Kidney glomerular epithelial cell (primary cell): ENCODE results near the gene USP47.

Experiments
- DNase-seq: peaks from one replicate; lab custom pipeline; 2025; lab: John Stamatoyannopoulos, UW

USP47 gene

DNA sequence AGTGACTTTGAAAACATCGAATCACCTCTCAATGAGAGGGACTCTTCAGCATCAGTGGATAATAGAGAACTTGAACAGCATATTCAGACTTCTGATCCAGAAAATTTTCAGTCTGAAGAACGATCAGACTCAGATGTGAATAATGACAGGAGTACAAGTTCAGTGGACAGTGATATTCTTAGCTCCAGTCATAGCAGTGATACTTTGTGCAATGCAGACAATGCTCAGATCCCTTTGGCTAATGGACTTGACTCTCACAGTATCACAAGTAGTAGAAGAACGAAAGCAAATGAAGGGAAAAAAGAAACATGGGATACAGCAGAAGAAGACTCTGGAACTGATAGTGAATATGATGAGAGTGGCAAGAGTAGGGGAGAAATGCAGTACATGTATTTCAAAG, 100.9 kb downstream of the USP47 start:
- no peak for DNase-seq

GRCh38 chr11:11944444-11944843, 102.7 kb downstream of the USP47 start:
- DNase-seq = no peak

DNA sequence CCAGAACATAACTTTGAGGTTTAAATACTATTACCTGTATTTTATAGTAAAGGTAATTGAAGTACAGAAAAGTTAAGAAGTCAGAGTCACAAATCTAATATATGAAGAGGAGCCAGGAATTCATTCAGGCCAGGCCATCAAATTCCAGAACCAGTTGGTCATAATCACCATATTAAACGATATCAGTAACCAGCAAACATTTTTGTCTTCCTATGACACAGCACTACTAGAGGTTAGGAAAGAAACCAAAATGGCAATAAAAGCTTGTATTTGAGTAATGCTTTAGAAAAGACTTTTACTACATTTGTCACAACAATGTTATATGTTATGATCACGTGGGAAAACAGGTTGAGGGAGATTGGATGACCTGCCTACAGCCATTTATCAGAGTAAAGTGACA, 104.4 kb downstream of the USP47 start:
- DNase-seq = peak; percentile 41

GRCh38 chr11:11946878-11947277, 105.1 kb downstream of the USP47 start:
- no peak for DNase-seq

GRCh38 chr11:11947825-11948224, 106.1 kb downstream of the USP47 start:
- DNase-seq = no peak

DNA sequence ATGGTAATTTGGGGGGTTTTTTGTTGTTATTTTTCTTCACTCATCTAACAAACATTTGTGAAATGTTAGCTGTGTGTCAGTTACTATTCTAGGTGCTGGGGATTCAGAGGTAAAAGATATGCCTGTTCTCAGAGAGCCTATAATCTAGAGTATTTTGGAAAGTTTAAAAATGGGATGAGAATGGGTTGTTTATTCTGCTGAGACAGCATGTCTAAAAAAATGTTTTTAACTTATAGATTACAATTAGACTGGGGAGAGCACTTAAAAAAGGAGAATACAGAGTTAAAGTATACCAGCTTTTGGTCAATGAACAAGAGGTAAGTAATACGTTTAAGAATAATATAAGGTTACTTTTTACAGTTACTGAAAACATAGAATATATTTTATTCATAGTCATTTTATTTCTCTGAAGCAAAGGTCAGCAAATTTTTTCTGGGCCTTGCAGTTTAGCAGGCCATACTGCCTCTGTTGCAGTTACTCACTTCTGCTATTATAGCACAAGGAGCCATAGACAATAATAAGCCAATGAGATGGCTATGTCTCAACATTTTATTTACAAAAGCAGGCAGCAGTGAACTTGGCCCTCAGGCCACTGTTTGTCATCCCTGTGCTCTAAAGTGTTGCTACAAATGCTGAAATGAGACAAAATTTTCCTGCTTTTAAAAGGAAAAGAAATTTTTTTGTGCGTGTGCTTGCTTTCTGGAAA, 106.6 kb downstream of the USP47 start:
- no peak for DNase-seq

- DNase-seq = no peak
These were observed 107.7 kb downstream of the USP47 start for GRCh38 chr11:11949482-11949881.

DNA sequence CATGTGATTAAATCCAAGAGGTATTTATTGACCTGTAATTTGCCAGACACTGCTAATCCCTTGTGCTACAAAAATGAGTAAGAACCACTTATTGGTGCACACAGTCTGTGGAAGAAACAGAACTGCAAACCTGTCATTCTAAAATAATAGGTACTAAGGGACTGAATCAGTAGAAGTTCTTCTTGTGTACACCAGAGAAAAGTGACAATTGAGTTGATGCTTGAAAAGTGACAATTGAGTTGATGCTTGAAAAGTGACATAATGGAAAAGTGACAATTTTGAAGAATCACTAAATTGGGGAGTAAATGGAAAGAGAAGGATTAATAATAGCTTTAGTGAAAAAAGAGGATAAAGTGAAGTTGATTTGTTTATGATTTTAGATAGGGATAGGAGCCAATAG, 110.3 kb downstream of the USP47 start:
- DNase-seq = no peak

DNA sequence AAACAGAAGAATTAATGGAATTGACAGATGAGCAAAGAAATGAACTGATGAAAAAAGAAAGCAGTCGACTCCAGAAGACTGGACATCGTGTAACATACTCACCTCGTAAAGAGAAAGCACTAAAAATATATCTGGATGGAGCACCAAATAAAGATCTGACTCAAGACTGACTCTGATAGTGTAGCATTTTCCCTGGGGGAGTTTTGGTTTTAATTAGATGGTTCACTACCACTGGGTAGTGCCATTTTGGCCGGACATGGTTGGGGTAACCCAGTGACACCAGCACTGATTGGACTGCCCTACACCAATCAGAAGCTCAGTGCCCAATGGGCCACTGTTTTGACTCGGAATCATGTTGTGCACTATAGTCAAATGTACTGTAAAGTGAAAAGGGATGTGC, 114.2 kb downstream of the USP47 start:
- no peak for DNase-seq

DNA sequence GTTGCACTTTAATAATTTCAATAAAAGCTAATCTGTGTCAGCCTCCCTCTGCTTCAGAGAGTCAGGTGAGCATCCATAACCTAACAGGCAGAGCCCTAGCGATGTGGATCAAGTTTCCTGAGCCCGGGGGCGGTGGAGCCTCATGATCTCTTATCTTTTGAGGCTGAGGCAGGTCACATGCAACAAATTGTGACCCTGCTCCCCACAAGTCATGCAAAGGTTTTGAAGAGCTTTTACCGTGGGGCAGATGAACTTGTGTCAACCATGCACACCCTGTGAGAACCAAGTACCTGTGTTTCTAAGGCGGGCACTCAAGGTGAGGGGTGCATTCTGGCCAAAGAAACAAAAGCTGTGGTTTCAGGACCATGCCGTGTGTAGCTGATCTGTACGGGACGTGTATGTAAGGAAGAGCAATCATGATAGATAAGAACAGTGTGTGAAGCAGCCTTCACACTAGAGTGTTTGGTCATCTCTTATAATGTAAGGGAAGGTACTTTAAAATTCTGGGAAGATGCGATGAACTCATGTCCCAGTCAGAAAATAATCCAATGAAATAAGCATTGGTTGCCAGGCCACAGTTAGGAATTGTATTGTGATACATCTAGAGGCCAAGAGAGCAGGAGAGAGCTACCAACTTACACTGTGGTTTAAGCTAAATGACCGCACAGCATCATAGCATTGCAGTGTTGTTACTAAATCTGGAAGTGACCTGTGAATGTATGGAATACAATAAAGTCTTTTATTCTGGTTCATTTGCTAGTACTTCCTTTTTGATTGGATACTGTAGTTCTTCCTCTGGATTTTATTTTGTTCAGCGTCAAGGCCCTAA, 116.8 kb downstream of the USP47 start:
- DNase-seq = no peak

DNA sequence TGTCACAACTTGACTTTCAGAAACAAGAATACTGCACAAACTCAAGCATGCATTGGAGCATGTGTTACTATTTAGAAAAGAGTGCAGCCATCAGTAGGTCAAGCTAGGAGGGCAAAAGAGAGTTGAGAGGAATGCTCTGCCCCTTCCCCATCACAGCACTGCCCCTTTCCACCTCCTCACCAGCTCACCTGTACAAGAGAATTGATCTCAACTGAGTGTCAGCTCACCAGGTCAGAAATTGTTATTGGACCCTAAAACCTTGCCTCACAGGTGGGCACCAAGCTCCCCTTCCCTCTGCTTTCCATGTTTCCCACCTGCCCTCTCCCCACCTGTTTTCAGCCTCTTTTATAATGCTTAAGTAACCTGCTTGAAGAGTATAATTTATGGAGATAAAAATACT, 117.8 kb downstream of the USP47 start:
- no peak for DNase-seq

DNA sequence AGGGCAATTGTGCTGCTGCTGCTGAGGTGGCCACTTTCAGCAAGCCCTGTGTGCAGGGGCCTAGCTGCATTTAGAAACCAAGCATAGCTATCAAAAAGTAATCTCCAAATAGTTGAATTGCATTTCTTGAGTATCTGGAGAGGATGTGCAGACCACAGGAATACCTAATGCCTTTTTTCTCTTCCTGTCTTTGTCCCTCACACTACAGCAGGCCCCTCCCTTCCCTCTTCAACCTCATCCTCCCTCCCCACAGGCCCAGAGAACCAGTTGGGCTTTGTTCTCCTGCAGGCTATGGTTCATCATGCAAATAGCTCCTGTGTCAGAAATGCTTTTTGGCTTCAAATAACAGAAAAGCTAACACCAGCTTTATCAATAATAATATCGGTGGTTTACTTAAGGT, 118.9 kb downstream of the USP47 start:
- no peak for DNase-seq

- DNase-seq = no peak
These were observed 119.7 kb downstream of the USP47 start for GRCh38 chr11:11961399-11962028.

GRCh38 chr11:11963067-11963466, 121.3 kb downstream of the USP47 start:
- no peak for DNase-seq

GRCh38 chr11:11963842-11964773, 122.3 kb downstream of the USP47 start:
- DNase-seq = no peak

DNA sequence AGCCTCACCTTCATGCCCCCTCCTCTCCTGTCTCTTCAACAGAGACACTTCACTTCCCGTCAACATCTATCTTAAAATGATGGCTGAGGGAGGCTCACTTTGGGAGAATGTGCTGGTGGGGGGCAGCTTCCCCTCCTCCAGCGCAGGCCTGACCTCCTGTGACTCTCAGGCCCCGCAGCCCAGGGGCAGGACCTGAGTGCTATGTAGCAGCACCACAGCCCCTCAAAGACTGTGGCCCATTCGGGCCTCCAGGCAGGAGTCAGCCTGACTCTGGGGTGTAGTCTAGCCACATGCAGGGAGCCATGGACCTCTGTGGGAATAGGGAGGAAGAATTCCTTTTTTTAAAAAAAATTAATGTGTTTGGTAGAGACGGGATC, 123.0 kb downstream of the USP47 start:
- no peak for DNase-seq

DNA sequence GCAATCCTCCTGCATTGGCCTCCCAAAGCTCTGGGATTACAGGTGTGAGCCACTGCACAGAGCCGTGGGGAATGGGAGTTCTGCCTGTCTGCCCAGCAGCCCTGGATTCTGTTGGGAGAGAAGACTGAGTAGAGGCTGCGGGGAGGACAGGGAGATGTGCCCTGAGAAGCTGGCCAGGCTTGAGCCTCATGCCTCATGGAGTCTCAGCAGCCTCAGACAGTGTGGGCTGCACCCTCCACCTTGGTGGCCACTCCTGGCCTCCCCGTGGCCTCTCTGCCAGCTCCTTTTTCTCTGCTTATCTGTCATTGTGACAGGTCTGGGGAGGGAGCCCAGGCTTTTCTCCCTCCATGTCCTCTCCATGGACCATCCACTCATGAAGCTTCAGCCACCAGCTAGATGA, 123.4 kb downstream of the USP47 start:
- no peak for DNase-seq

DNA sequence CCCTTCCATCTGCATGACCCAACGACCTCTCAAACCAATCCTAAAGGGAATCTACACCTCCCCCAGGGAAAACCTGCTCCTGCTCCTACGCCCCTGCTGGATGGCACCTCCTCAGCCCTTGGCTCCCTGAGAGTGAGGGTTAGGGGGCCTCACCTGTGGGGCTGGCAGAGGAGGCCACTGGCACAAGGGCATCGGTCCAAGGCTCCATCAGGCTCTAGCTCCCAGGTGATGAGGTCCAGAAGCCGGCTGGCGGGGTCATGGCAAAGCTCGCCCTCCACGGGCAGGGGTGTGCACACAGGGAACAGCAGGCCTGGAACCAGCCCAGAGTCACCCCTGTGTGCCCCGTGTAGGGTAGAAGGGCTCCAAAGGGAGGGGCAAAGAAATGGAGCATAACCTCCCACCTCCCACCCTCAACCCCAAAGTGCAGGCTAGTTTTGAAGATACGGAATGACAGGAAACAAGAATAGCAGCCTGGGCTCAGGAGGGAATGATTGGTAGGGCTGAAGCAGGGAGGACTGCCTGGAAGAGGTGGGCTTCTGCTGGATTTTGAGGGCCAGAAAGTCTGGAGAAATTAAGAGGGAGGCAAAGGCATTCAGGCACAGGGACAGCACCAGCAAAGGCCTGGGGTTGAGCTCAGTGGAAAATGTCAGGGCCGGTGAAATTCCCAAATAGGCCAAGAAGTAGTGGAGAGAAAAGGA, 124.0 kb downstream of the USP47 start:
- DNase-seq = no peak

DNA sequence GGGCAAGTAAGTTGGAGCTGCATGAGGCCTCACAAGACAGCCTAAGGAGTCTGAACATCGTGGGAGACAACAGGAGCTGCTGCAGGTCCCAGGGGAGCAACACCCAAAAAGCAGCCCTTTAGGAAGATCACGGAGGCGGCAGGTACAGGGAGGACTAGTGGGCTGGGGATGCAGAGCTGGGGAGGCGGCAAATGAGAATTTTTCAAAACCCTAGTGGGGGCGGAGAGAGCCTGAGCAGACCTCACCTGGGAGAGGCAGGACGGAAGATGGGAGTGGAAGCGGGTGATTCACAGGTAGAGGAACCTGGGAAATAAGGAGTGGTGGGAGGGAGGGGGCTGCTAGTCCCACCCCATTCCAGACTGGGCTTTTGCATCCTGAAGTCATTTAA, 124.6 kb downstream of the USP47 start:
- no peak for DNase-seq

- no peak for DNase-seq
These were observed 125.3 kb downstream of the USP47 start for GRCh38 chr11:11966826-11967668.
